ENCODE measurements around the gene SCAF8. TPM values are rescaled to one million over a fixed set of nuclear protein-coding genes. Genes with fewer than 3 reads are reported as not detected.

The SCAF8 gene
- total RNA-seq, 4 donors from 2014 or later = 29.8 to 63.5 (median 34.6) TPM

DNA sequence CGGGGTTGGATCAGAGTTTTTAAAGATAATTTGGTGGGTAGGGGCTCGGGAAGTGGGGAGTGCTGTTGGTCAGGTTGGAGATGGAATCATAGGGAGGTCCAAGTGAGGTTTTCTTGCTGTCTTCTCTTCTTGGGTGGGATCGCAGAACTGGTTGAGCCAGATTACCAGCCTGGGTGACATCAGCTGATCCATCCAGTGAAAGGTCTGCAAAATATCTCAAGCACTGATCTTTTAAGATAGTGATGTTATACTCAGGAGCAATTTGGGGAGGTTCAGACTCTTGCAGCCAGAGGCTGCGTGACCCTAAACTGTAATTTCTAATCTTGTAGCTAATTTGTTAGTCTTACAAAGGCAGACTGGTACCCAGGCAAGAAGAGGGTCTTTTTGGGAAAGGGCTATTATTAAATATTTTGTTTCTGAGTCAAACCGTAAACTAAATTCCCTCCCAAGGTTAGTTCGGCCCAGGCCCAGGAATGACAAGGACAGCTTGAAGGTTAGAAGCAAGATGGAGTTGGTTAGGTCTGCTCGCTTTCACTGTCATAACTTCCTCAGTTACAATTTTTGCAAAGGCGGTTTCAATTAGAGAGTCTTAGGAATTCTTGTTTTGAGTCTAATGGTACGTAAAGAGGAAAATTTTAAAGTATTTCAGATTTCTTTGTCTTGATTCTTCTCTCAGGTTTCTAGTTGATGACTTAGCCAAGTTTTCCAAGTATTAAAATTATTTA lies 53.1 kb downstream of the SCAF8 start:
- Histone ChIP-seq H3K4me3 (no peak overlapping the region), H3K36me3 (peaks cover 0 to 12% (median 2%) of the 10 kb centered on the region in 3 donors), H3K27ac (no peak overlapping the region), H3K4me1 (peaks cover 0 to 4% (median 0%) of the 10 kb centered on the region in 4 donors), H3K27me3 (no peaks in the 10 kb centered on the region), H3K9me3 (no peaks in the 10 kb centered on the region)
- TF ChIP-seq, protein P1, sequence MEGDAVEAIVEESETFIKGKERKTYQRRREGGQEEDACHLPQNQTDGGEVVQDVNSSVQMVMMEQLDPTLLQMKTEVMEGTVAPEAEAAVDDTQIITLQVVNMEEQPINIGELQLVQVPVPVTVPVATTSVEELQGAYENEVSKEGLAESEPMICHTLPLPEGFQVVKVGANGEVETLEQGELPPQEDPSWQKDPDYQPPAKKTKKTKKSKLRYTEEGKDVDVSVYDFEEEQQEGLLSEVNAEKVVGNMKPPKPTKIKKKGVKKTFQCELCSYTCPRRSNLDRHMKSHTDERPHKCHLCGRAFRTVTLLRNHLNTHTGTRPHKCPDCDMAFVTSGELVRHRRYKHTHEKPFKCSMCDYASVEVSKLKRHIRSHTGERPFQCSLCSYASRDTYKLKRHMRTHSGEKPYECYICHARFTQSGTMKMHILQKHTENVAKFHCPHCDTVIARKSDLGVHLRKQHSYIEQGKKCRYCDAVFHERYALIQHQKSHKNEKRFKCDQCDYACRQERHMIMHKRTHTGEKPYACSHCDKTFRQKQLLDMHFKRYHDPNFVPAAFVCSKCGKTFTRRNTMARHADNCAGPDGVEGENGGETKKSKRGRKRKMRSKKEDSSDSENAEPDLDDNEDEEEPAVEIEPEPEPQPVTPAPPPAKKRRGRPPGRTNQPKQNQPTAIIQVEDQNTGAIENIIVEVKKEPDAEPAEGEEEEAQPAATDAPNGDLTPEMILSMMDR (IDR thresholded peaks at IDR 0.05) = no peak
- TF ChIP-seq POLR2A (IDR thresholded peaks at IDR 0.05) = no peak
- no peak for DNase-seq

- no peak for DNase-seq
- Histone ChIP-seq H3K9me3 (no peaks in the 10 kb centered on the region), H3K27me3 (no peaks in the 10 kb centered on the region), H3K27ac (no peak overlapping the region), H3K4me3 (no peak overlapping the region), H3K4me1 (no peaks in the 10 kb centered on the region), H3K36me3 (peaks cover 0 to 27% (median 0%) of the 10 kb centered on the region in 3 donors)
- TF ChIP-seq POLR2A (IDR thresholded peaks at IDR 0.05) = no peak
- TF ChIP-seq, protein P1 (IDR thresholded peaks at IDR 0.05) = no peak
These were observed 58.5 kb downstream of the SCAF8 start for GRCh38 chr6:154791556-154792317.

GRCh38 chr6:154792325-154792724 lies 59.1 kb downstream of the SCAF8 start:
- H3K4me3 ChIP-seq = no peak overlapping the region
- TF ChIP-seq, protein P1 (IDR thresholded peaks at IDR 0.05) = no peak
- no peak for TF ChIP-seq POLR2A (IDR thresholded peaks at IDR 0.05)
- peaks cover 0 to 31% (median 0%) of the 10 kb centered on the region in 3 donors for H3K36me3 ChIP-seq
- H3K27ac ChIP-seq = no peak overlapping the region
- no peaks in the 10 kb centered on the region for H3K9me3 ChIP-seq
- no peak for DNase-seq
- H3K27me3 ChIP-seq = no peaks in the 10 kb centered on the region
- no peaks in the 10 kb centered on the region for H3K4me1 ChIP-seq

DNA sequence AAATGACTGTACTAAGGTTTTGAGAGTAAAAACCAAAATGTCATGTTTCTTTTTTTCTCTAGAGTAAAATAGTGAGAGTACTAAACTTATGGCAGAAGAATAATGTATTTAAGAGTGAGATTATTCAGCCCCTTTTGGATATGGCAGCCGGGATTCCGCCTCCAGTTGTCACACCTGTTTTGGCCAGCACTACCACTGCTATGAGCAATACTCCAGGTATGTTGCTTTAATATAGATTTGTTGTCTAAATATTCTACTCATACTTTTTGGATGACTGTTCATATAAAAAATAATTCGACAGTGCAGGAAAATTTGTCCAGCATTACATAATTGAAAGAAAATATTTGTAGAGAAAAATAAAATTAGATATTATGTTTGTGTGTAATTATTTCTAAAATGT lies 59.5 kb downstream of the SCAF8 start:
- DNase-seq = no peak
- TF ChIP-seq POLR2A (IDR thresholded peaks at IDR 0.05) = no peak
- TF ChIP-seq, protein P1 (IDR thresholded peaks at IDR 0.05) = no peak

GRCh38 chr6:154796484-154796883 lies 63.3 kb downstream of the SCAF8 start:
- no peak for TF ChIP-seq POLR2A (IDR thresholded peaks at IDR 0.05)
- TF ChIP-seq, protein P1 (IDR thresholded peaks at IDR 0.05) = no peak
- Histone ChIP-seq H3K9me3 (no peaks in the 10 kb centered on the region), H3K4me1 (no peaks in the 10 kb centered on the region), H3K27ac (no peak overlapping the region), H3K36me3 (peaks cover 0 to 47% (median 0%) of the 10 kb centered on the region in 3 donors), H3K27me3 (no peaks in the 10 kb centered on the region), H3K4me3 (no peak overlapping the region)
- DNase-seq = no peak

More for the DNA sequence above, 59.5 kb downstream of the SCAF8 start:
- Histone ChIP-seq H3K36me3 (peaks cover 0 to 35% (median 0%) of the 10 kb centered on the region in 3 donors), H3K4me1 (no peaks in the 10 kb centered on the region), H3K9me3 (no peaks in the 10 kb centered on the region), H3K4me3 (no peak overlapping the region), H3K27ac (no peak overlapping the region), H3K27me3 (no peaks in the 10 kb centered on the region)
